Adrenal gland (tissue), 5 donors: ENCODE measurements around the gene ASMTL.
"Not testable (repeated sequence)": the region's sequence is repeated elsewhere in the genome, so short reads cannot be mapped to it uniquely, and the experiment has no call there.

Experiments
- CTCF ChIP-seq, 6 experiments: fragments of 450-650 bp in 4 of 6; fragments of 200-600 bp in 2 of 6; sonication (generic) in 1 of 6; IDR thresholded peaks; 1 replicate in 5 of 6; 2 replicates in 1 of 6; pipeline versions ENCODE4 v1.5.1 to v1.8.0; 2016 to 2021; ENCODE audit warnings: antibody characterized with exemption in 6 of 6, mild to moderate bottlenecking in 2 of 6, moderate library complexity in 1 of 6
- POLR2A ChIP-seq, 2 donors: fragments of 450-650 bp; IDR thresholded peaks; one replicate each; pipeline ENCODE4 v1.6.1; 2017; ENCODE audit warnings: antibody characterized with exemption in 2 of 2, mild to moderate bottlenecking in 2 of 2, moderate library complexity in 1 of 2
- donor health status: DM: no; HTN: no; CAD: no.

GRCh38 chrX:1491248-1491647 is 38.5 kb upstream of the ASMTL start:
- not testable (repeated sequence) for TF ChIP-seq CTCF, POLR2A (IDR thresholded peaks at IDR 0.05)
